Mesothelial cell of epicardium (in vitro differentiated cells): ENCODE data around the gene HTRA3. TPM values are rescaled to one million over a fixed set of nuclear protein-coding genes. Genes with fewer than 3 reads are reported as not detected.

ENCODE experiments used
- DNase-seq, 2 experiments: peaks; one replicate each; pipeline ENCODE4 v3.0.0; 2021; ENCODE audit warnings: low spot score in 2 of 2; ENCODE audit not compliant: unreplicated experiment in 2 of 2
- H3K27ac Mint-ChIP-seq: 2 replicates; pipeline ENCODE4 v1.8.0; 2021; ENCODE audit warnings: mixed read lengths
- H3K27me3 Mint-ChIP-seq: 2 replicates; pipeline ENCODE4 v1.8.0; 2021; ENCODE audit warnings: low read depth, mixed read lengths
- H3K36me3 Mint-ChIP-seq: 2 replicates; pipeline ENCODE4 v1.8.0; 2021; ENCODE audit warnings: mixed read lengths
- H3K4me1 Mint-ChIP-seq: 2 replicates; pipeline ENCODE4 v1.8.0; 2021; ENCODE audit warnings: mixed read lengths
- H3K4me3 Mint-ChIP-seq: 2 replicates; pipeline ENCODE4 v1.8.0; 2021; ENCODE audit warnings: mild to moderate bottlenecking, moderate library complexity, mixed read lengths
- H3K9me3 Mint-ChIP-seq: 2 replicates; pipeline ENCODE4 v1.8.0; 2021; ENCODE audit warnings: mixed read lengths
- total RNA-seq: library from RNA; stranded (reverse); gene quantifications from 3 replicates; pipeline ENCODE4 v1.2.1, GENCODE V29; 2021
- TF ChIP-seq, protein P1 (sequence below): fragments of 200-600 bp; sonication (generic); IDR thresholded peaks from one replicate; pipeline ENCODE4 v1.5.0; 2021; ENCODE audit warnings: antibody characterized with exemption; ENCODE audit not compliant: unreplicated experiment

Gene HTRA3
- total RNA-seq, 1 donor from 2014 or later: 26.2 TPM

DNA sequence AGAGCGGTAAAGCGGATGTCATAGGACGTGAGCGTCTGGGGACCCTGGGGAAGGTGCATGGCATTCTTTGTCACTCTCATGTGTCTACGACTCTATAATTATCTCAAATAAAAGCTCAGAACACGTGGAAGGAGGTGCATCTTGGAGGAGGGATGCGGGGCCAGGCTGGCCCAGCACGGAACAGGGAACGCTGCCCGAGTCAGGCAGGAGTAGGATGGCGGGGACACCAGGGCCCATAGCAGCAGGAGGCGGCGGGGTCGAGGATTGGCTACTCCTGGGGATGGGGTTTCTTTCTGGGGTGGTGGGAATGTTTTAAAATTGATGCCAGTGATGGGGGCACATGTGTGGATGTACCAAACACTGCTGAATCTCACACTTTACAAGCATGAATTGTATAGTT is 5.4 kb upstream of the HTRA3 start:
- no peak for DNase-seq
- H3K36me3 Mint-ChIP-seq: no peaks in the 10 kb centered on the region
- TF ChIP-seq, protein P1, sequence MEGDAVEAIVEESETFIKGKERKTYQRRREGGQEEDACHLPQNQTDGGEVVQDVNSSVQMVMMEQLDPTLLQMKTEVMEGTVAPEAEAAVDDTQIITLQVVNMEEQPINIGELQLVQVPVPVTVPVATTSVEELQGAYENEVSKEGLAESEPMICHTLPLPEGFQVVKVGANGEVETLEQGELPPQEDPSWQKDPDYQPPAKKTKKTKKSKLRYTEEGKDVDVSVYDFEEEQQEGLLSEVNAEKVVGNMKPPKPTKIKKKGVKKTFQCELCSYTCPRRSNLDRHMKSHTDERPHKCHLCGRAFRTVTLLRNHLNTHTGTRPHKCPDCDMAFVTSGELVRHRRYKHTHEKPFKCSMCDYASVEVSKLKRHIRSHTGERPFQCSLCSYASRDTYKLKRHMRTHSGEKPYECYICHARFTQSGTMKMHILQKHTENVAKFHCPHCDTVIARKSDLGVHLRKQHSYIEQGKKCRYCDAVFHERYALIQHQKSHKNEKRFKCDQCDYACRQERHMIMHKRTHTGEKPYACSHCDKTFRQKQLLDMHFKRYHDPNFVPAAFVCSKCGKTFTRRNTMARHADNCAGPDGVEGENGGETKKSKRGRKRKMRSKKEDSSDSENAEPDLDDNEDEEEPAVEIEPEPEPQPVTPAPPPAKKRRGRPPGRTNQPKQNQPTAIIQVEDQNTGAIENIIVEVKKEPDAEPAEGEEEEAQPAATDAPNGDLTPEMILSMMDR: no peak
- H3K4me3 Mint-ChIP-seq: no peak overlapping the region
- H3K9me3 Mint-ChIP-seq: no peaks in the 10 kb centered on the region
- H3K27ac Mint-ChIP-seq: no peak overlapping the region
- H3K4me1 Mint-ChIP-seq: peaks cover 45% of the 10 kb centered on the region
- H3K27me3 Mint-ChIP-seq: peaks cover 7% of the 10 kb centered on the region

DNA sequence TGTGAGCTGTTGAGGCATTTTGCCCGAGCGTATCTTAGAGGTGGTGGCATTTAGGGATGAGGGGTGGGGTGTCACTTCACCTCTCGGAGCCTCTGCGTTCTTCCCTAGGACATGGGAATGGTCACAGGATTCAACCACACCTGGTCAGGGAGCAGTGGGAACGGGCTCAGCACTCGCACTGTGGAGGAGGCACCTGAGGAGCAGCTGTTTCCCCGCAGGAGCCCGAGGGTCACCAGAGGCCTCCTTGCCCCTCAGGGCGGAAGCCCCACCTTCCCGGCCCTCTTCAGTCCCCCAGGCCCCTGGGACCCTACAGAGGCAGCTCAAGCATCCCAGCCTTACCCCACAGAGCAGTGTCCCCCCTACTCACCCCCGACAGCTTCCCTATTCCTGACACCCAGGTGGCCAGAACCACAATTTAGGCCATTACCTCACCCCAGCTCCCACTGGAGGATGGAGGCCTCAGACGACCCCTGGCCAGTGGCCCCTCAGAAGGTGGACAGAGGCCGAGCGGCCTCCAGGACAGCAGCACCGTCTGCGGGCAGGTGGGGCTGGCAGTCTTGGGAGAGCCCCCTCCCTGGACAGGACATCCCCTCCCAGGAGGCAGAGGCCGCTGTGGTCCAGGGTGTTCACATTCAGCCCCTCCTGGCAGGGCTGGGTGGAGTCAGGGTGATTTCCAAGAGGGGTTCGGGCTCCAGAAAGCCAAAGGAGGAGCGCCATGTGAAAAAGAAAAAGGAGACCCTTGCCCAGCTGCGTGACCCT is 4.2 kb upstream of the HTRA3 start:
- H3K27ac Mint-ChIP-seq: no peak overlapping the region

DNA sequence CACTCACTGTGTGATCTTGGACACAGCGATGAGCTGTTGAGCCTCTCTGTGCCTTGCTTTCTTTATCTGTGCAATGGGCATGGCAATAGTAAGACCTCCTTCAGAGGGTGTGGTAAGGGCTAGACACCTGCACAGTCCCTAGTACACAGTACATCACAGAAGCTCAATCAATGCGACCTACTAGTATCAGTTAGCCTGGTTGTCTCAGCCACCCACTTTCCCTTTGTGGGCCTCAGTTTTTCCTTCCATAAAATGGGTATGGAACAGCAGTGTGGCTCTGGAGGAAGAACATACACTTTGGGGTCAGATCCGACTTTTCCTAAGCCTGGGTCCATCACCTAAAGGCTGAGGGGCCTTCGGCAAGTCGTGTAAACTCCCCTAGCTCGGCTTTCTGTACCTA is 3.5 kb upstream of the HTRA3 start:
- no peak overlapping the region for H3K27ac Mint-ChIP-seq
- peaks cover 19% of the 10 kb centered on the region for H3K27me3 Mint-ChIP-seq
- H3K4me3 Mint-ChIP-seq: no peak overlapping the region
- no peaks in the 10 kb centered on the region for H3K36me3 Mint-ChIP-seq
- H3K4me1 Mint-ChIP-seq: peaks cover 33% of the 10 kb centered on the region
- H3K9me3 Mint-ChIP-seq: no peaks in the 10 kb centered on the region
- DNase-seq: no peak
- TF ChIP-seq, protein P1: no peak

More for the DNA sequence above, 4.2 kb upstream of the HTRA3 start:
- H3K36me3 Mint-ChIP-seq: no peaks in the 10 kb centered on the region
- peaks cover 12% of the 10 kb centered on the region for H3K27me3 Mint-ChIP-seq
- H3K9me3 Mint-ChIP-seq: no peaks in the 10 kb centered on the region
- TF ChIP-seq, protein P1: no peak
- no peak for DNase-seq
- H3K4me1 Mint-ChIP-seq: peaks cover 38% of the 10 kb centered on the region
- no peak overlapping the region for H3K4me3 Mint-ChIP-seq

DNA sequence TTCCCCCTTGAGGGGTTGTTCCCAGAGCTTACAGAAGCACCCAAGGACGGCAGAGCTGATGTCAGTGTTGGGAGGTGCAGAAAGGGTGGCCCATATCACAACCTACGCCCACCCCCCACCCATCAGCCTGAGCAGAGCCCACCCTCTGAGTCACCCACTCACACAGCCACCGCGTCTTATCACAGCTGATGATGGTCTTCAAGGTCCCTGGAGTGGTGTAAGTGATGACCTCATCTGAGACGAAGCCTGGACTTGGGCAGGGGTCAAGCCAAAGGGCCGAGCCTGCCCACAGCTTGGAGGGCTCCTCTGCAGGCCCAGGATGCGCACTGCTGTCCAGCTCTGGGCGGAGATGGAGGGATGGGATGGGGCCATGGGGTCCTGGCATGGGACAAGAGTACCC is 3.0 kb upstream of the HTRA3 start:
- H3K4me3 Mint-ChIP-seq: no peak overlapping the region
- H3K27me3 Mint-ChIP-seq: peaks cover 24% of the 10 kb centered on the region
- H3K27ac Mint-ChIP-seq: no peak overlapping the region

DNA sequence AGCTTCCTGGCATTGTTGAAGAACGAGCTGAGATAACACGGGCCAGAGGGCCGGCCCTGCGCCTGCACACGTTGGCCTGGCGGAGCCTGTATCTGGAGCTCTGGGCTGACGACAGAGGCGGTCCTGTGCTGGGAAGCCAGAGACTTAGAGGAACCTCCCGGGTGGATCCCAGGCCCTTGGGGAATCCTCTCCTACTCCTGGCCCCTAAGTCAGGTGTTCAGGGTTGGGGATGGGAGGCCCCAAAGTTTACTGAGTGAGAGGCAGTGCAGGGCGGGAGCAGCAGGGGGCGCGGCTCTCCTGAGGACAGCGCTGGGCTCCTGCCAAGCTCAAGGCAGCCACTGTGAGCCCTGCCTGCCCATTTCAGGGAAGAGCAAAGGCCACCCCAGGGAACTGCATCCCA is 2.5 kb upstream of the HTRA3 start:
- TF ChIP-seq, protein P1: peak; percentile 35
- Mint-ChIP-seq H3K4me3 (no peak overlapping the region), H3K36me3 (no peaks in the 10 kb centered on the region), H3K27me3 (peaks cover 28% of the 10 kb centered on the region), H3K27ac (peak overlapping the region; percentile 69), H3K9me3 (no peaks in the 10 kb centered on the region), H3K4me1 (peaks cover 33% of the 10 kb centered on the region)
- DNase-seq: peak; percentile 45 to 68

More for the DNA sequence above, 3.0 kb upstream of the HTRA3 start:
- TF ChIP-seq, protein P1: no peak
- Mint-ChIP-seq H3K4me1 (peaks cover 33% of the 10 kb centered on the region), H3K36me3 (no peaks in the 10 kb centered on the region), H3K9me3 (no peaks in the 10 kb centered on the region)
- no peak for DNase-seq

DNA sequence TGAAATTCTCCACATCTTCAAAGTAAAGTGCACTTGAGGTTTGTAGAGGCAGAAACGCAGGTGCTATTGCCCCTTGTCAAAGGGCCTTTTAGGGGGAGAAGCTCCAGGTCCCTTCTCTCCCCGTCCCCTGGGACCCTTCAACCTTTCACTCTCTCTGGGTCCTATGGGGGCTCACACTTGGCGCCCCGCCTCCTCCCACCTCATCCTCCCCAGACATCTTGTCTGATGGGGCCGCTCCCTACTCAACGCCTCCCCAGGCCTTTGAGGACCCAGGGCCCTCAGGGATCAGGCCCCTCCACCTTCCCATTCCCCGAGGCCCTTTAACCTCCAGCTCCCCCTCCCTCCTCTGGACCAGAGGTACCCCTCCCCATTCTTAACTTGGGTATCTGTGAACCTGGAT is 1.3 kb upstream of the HTRA3 start:
- peak overlapping the region; percentile 54 for H3K4me3 Mint-ChIP-seq
- DNase-seq: no peak
- no peaks in the 10 kb centered on the region for H3K36me3 Mint-ChIP-seq
- H3K27me3 Mint-ChIP-seq: peaks cover 28% of the 10 kb centered on the region
- H3K9me3 Mint-ChIP-seq: no peaks in the 10 kb centered on the region
- H3K4me1 Mint-ChIP-seq: peaks cover 37% of the 10 kb centered on the region
- TF ChIP-seq, protein P1: no peak
- H3K27ac Mint-ChIP-seq: no peak overlapping the region
